AG20443 (cell line): Measurements from ENCODE around the gene ALDH16A1.

ENCODE experiments used
- DNase-seq: peaks from one replicate; pipeline ENCODE4 v3.0.0; 2012; ENCODE audit warnings: low spot score, mixed read lengths

The ALDH16A1 gene

GRCh38 chr19:49488863-49489537 lies 36.0 kb downstream of the ALDH16A1 start:
- DNase-seq, result no peak

GRCh38 chr19:49489601-49490167 lies 36.7 kb downstream of the ALDH16A1 start:
- DNase-seq, result no peak

- DNase-seq, result no peak
Observed at GRCh38 chr19:49490287-49491029, 37.4 kb downstream of the ALDH16A1 start.

- DNase-seq, result no peak
Observed at GRCh38 chr19:49491030-49491803, 38.2 kb downstream of the ALDH16A1 start.

DNA sequence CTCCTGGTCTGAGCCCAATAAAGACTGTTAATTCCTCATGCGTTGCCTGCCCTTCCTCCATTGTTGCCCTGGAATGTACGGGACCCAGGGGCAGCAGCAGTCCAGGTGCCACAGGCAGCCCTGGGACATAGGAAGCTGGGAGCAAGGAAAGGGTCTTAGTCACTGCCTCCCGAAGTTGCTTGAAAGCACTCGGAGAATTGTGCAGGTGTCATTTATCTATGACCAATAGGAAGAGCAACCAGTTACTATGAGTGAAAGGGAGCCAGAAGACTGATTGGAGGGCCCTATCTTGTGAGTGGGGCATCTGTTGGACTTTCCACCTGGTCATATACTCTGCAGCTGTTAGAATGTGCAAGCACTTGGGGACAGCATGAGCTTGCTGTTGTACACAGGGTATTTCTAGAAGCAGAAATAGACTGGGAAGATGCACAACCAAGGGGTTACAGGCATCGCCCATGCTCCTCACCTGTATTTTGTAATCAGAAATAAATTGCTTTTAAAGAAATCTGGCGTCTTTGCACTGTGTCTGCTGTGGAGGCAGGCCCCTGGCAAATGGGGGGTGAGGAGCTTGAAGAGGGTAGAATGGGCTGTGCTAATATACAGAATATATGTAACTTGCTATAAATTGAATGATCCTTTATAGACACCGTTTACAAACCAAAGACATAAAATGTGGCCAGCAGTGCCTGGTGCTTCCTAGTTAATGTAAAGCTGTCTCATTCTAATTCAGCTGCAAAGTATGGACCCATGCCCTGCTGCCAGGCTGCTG lies 39.0 kb downstream of the ALDH16A1 start:
- no peak for DNase-seq

DNA sequence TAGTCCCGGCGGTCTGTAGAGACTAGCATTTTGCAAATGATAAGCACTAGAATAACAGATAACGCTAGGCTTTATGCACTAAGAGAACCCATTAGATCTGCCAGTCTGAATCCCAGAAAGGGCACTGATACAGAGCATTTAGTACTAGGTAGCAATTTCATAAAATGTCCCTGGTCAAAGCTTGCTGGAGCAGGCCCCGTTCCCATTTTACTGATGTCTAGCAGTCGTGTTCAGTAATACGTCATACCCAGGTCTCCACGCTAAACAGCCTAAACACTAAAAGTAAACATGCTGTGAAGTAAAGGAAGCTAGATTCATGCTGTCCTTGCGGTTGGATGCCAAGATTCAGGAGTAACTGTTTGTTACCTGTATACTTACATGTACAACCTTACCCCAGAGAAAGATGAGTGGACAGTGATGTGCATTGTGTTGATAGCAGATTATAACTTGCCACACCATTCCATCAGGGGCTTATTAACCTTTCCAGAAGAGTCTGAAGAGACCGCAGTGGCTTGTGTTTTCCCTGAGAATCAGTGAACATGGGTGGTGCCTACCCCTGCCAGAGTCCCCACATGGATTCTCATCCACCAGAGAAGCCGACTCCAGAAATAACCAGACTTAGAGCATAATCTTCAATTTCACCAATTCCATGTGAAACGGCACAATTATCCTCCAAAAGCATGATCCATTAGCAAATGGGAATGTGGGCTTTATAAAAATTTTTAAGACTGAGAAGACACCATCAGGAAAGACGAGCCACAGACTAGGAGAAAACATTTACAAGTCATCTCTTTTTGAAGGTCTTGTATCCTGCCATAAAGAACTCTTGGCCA lies 39.8 kb downstream of the ALDH16A1 start:
- DNase-seq, result no peak

DNA sequence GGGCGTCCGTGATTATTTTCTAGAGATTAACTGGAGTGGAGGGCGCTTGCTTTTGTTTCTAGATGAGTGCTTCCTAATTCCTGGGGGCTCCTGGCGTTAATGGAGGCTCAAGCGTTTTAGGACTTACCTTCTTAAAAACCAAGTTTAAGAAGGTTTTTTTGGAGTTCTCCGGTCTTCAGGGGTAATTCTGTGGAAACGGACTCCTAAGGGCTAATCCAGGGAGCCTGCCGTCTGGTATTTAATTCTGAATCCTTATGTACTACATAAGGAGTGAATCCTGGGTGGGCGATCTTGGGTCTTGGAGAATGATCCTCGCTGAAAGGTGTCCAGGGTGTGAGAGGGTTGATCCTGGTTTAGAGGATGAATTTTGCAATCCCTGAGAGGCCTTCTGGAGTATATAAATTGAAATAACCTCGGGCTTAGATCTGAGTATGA lies 43.6 kb downstream of the ALDH16A1 start:
- no peak for DNase-seq

GRCh38 chr19:49497047-49497788 lies 44.2 kb downstream of the ALDH16A1 start:
- DNase-seq, result peak; percentile 71

DNA sequence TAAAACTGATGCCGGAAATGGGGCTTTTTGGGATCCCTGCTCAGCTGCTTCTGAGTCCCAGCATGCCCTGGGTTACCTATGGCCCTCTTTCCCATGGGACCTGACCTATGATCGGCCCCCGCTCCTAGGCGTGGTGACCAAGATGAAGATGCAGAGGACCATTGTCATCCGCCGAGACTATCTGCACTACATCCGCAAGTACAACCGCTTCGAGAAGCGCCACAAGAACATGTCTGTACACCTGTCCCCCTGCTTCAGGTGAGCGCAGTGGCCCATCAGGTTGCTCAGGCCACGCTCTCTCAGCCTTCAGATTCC lies 44.7 kb downstream of the ALDH16A1 start:
- no peak for DNase-seq

- DNase-seq, result no peak
Observed at GRCh38 chr19:49498475-49498874, 45.5 kb downstream of the ALDH16A1 start.

DNA sequence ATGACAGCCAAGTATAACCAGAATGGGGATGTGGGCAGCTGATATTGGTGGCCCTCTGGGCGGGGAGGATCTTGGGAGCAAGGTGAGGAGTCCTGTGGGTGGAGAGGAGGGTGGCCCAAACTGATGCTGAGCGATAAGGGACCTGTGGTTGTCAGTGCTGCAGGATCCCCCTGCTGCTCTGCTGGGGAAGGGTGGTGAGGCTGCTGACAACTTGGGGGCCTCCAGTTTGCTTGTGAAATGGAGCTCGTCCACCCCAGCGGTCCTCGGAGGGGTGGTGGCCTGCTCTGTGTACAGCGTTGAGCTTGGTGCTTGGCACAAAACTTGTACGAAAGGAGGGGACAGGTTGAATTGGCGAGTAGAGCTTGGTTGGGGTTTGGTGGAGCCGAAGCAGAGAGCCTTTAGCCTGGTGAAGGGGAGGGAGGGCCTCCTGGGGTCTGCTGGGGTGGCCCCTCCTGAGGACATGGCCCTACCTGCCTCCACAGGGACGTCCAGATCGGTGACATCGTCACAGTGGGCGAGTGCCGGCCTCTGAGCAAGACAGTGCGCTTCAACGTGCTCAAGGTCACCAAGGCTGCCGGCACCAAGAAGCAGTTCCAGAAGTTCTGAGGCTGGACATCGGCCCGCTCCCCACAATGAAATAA lies 46.1 kb downstream of the ALDH16A1 start:
- no peak for DNase-seq

GRCh38 chr19:49502866-49503581 lies 50.0 kb downstream of the ALDH16A1 start:
- DNase-seq, result peak; percentile 71

- no peak for DNase-seq
Observed at GRCh38 chr19:49503582-49503962, 50.5 kb downstream of the ALDH16A1 start.

- peak; percentile 66 for DNase-seq
Observed at GRCh38 chr19:49506575-49507105, 53.6 kb downstream of the ALDH16A1 start.

GRCh38 chr19:49507803-49508494 lies 54.9 kb downstream of the ALDH16A1 start:
- DNase-seq, result no peak

GRCh38 chr19:49512970-49513745 lies 60.1 kb downstream of the ALDH16A1 start:
- peak; percentile 65 for DNase-seq

DNA sequence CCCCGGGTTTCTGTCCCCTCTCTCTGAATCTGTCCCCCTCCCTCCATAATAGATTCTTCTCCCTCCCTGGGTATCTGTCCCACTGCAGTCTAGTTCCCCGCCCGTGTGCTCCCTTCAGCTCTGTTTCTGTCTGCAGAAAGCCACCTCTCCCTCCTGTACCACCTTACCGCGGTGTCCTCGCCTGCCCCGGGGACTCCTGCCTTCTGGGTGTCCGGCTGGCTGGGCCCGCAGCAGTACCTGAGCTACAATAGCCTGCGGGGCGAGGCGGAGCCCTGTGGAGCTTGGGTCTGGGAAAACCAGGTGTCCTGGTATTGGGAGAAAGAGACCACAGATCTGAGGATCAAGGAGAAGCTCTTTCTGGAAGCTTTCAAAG lies 60.7 kb downstream of the ALDH16A1 start:
- no peak for DNase-seq
